NCI-H774 (cell line): Measurements from ENCODE around the gene PIP5K1C.

Experiments used
- DNase-seq: peaks from one replicate; lab custom pipeline; 2025; lab: John Stamatoyannopoulos, UW

Gene PIP5K1C

GRCh38 chr19:3694361-3695123, 5.7 kb downstream of the PIP5K1C start:
- no peak for DNase-seq

DNA sequence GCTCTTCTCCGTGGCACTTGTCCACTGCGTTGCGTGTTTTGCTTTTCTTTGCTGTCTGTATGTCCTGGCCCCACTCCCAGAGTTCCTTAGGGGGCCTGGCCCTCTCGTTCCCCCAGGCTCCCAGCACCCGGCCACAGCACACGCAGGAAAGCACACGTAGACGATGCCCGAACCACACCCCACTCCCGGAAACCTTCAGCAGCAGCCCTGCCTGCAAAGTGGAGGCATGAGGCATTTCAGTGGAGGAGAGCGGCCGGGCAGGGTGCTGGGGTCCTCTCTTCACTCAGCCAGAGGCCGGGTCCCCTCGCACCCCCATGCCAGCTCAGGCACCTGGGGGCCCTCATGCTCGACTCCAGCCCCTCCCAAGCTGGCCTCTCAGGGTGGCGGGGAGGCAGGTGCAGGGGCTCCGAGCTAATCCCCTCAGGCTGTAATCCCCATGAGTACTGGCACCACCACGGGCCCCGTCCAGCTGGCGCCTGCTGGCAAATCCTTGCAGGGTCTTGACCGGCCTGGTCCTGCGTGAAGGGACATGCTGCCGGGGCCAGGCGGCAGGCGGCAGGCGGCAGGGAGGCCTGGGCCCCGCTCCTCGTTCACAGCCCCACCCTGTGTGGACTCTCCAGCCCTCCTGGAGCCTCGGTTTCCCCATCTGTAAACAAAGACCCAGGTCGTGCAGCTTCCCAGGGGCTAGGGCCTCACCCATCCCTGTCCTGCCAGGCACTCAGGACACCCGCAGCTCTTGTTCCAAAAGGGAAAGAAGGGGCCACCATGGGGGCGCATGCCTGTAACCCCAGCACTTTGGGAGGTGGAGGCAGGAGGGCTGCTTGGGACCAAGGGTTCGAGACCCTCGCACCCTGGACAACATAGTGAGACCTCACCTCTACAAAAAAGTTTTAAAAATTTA, 7.0 kb downstream of the PIP5K1C start:
- no peak for DNase-seq

- no peak for DNase-seq
Observed at GRCh38 chr19:3692141-3693024, 7.9 kb downstream of the PIP5K1C start.

- DNase-seq, result no peak
Observed at GRCh38 chr19:3691726-3692125, 8.5 kb downstream of the PIP5K1C start.

- no peak for DNase-seq
Observed at GRCh38 chr19:3691372-3691716, 8.9 kb downstream of the PIP5K1C start.

DNA sequence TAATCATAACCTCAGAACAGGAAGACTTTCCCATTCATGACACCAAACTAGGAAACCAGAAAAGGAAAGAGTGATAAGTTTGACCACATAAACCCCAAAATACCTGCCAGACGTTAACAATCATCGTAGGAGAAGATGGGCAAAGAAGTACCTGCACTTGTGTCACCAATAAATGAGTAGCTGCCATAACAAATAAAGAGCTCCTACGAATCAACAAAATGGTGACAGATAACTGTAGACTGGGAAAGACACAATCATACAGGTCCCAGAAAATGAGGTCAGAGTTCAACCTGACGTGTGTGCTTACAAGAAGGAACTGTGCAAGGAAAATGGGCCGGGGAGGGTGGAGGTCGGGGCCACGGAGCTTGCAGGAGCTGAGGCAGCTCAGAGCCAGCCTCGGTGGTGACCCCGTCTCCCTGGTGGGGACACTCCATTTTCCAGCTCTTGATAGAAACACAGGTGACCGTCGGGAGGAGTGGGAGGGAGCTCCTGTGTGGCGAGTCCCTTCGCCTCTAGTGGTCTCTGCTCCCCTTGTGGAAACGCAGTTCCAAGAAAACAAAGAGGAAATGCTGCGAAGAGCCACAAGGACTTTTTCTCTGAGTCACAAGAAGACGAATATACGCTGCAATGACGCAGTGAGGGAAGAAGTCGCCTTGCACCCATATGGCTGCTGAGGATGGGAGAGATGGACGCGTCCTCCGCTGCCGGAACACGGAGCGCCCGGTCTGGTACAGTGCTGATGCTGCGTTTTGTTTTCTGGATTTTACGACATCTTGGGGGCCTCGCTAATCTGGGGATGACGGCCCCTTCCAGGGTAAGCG, 9.5 kb downstream of the PIP5K1C start:
- DNase-seq, result no peak

- no peak for DNase-seq
Observed at GRCh38 chr19:3687774-3688706, 12.2 kb downstream of the PIP5K1C start.

GRCh38 chr19:3687393-3687773, 12.9 kb downstream of the PIP5K1C start:
- no peak for DNase-seq

- no peak for DNase-seq
Observed at GRCh38 chr19:3684817-3685410, 15.4 kb downstream of the PIP5K1C start.

DNA sequence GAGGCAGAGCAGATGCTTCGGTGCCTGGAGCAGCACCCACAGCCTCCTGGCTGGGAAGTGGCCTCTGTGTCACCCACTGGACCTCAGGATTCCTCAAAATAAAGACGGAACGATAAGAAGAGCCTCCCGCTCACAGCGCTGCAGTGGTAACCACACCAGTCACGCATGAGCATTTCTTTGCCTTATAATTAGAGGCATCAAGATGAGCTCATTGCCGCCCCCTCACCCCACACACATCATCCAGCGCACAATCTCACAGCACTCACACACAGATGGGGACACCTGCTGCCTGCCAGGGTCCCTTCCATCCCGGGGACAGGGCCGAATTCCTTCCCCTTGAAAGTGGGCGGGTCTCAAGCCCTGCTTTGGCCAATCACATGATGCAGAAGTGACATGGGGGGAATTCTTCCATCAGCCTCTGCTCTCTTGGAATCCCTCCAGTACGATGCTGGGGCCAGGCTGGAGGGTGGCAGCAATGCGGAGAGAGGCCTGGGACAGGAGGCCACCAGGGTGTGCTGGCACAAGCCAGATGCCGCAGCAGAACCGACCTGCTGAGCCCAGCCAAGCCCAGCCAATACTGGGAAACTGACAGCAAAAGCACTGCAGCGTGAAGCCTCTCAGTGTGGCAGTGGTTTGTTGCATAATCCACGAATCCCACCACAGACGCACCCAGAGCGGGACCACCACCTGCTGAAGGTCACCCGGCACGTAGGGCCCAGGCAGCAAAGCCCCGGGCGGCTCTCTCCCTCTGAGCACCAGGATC, 16.0 kb downstream of the PIP5K1C start:
- no peak for DNase-seq

- DNase-seq, result no peak
Observed at GRCh38 chr19:3683405-3684053, 16.7 kb downstream of the PIP5K1C start.

GRCh38 chr19:3682741-3683404, 17.4 kb downstream of the PIP5K1C start:
- DNase-seq, result no peak

DNA sequence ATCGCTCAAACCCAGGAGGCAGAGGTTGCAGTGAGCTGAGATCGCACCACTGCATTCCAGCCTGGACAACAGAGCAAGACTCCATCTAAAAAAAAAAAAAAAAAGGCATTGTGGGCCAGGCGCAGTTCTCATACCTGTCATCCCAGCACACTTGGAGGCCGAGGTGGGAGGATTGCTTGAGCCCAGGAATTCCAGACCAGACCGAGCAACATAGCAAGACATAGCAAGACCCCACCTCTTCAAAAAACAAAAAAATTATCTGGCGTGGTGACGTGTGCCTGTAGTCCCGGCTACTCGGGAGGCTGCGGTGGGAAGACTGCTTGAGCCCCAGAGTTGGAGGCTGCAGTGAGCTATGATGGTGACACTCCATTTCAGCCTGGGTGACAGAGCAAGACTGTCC, 18.0 kb downstream of the PIP5K1C start:
- DNase-seq, result no peak

- no peak for DNase-seq
Observed at GRCh38 chr19:3680939-3681338, 19.3 kb downstream of the PIP5K1C start.

- DNase-seq, result no peak
Observed at GRCh38 chr19:3679581-3679980, 20.7 kb downstream of the PIP5K1C start.

DNA sequence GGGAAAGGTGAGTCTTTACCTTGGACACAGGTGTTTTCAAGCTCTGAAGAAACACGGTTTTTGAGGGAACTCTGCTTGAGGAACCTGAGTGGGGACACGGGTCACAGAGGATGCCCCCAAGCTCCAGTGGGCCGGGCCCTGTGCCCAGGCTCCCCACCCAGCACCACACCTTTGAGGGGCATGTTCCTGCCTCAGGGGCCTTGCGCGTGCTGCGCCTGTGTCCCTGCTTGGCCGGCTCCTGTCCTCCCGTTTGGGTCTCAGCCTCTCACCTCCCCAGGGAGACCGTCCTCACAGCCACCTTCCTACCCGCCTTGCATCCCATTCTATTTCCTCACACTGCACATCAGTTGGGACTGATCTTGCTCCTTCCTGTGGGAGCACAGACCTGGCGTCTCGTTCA, 21.1 kb downstream of the PIP5K1C start:
- no peak for DNase-seq

DNA sequence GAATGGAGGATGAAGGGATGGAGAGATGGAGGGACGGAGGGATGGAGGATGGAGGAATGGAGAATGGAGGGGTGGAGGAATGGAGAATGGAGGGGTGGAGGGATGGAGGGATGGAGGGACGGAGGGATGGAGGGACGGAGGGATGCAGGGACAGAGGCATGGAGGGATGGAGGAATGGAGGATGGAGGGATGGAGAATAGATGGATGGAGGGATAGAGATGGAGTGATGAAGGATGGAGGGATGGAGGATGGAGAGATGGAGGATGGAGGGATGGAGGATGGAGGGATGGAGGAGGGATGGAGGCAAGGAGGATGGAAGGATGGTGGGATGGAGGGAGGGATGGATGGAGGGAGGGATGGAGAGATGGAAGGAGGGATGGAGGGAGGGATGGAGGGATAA, 22.1 kb downstream of the PIP5K1C start:
- DNase-seq, result no peak
